ENCODE results near the gene PDE4C.
"Not testable (repeated sequence)": the region's sequence is repeated elsewhere in the genome, so short reads cannot be mapped to it uniquely, and the experiment has no call there.

DNA sequence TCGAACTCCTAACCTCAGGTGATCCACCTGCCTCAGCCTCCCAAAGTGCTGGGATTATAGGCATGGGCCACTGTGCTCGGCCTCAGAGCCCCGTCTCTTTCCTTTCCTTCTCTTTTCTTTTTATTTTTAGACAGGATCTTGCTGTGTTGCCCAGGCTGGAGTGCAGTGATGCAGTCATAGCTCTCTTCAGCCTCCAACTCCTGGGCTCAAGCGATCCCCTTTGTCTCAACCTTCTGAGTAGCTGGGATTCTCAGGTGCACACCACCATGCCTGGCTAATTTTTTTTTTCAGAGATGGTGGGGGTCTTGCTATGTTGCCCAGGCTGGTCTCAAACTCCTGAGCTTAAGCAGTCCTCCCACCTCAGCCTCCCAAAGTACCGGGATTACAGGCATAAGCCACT lies 16.3 kb downstream of the PDE4C start:
- TF ChIP-seq, protein P1, sequence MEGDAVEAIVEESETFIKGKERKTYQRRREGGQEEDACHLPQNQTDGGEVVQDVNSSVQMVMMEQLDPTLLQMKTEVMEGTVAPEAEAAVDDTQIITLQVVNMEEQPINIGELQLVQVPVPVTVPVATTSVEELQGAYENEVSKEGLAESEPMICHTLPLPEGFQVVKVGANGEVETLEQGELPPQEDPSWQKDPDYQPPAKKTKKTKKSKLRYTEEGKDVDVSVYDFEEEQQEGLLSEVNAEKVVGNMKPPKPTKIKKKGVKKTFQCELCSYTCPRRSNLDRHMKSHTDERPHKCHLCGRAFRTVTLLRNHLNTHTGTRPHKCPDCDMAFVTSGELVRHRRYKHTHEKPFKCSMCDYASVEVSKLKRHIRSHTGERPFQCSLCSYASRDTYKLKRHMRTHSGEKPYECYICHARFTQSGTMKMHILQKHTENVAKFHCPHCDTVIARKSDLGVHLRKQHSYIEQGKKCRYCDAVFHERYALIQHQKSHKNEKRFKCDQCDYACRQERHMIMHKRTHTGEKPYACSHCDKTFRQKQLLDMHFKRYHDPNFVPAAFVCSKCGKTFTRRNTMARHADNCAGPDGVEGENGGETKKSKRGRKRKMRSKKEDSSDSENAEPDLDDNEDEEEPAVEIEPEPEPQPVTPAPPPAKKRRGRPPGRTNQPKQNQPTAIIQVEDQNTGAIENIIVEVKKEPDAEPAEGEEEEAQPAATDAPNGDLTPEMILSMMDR (IDR thresholded peaks at IDR 0.05 in 8 of 11, conservative IDR thresholded peaks at IDR 0.05 in 3 of 11), result not testable (repeated sequence)
- TF ChIP-seq POLR2A (IDR thresholded peaks at IDR 0.05), result not testable (repeated sequence)
